ENCODE data around the gene DYNC1H1. TPM values are rescaled to one million over a fixed set of nuclear protein-coding genes. Genes with fewer than 3 reads are reported as not detected.

Gene DYNC1H1
- total RNA-seq, 1 experiment from 2014 or later = 438 TPM

DNA sequence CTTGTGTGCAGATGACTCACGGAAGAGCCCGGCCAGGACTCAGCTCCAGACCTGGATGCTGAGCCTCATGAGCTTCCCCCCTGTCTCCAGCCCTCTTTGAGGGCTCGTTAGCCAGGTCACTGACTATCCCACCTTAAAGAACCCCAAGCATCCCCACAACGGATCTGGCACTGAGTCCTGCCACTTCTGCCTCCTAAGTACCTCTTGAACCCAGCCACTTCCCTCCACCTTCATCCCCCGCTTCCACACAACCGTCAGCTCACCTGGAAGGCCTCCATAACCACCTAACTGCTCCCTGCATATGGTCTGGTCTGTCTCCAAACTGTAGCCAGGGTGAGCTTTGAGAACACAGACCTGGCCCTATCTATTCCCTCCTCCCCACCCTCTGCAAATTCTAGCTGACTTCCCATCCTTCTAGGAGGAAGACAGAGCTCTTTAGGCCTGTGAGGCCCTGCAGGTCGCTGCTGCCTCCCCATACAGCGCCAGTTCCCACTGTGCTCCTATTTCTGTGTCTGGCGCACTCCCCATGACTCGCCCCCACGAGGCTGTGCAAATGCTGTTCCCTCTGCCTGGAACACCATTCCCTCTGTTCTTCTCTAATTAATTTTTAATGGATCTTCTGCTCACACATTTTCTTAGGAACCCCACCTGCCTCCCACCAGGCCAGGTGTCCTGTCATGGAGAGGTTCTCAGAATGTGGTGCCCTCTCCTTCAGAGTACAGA, 125.4 kb downstream of the DYNC1H1 start:
- no peak for DNase-seq (ENCODE audit: low spot score)
- ChIA-PET CTCF (interaction anchor here (0.8 to 3.2 kb wide), 5 partner anchors 27 to 224 kb away, joined by 3 to 17 read pairs (median 4); no protein-coding TSS in a partner anchor), POLR2A (interaction anchor here (0.6 kb wide), 1 partner anchor 8 kb away, joined by 8 read pairs; no protein-coding TSS in a partner anchor)
- H3K4me1 Mint-ChIP-seq = peaks cover 36% of the 10 kb centered on the region
- peaks cover 16% of the 10 kb centered on the region for H3K36me3 Mint-ChIP-seq
- no peaks in the 10 kb centered on the region for H3K9me3 Mint-ChIP-seq
- no peak for TF ChIP-seq PRRX2 (CRISPR knock-in tag; IDR thresholded peaks at IDR 0.05)
- H3K27ac Mint-ChIP-seq = peak overlapping the region; percentile 68; the same call in 1 of the 2 replicates
- no peak overlapping the region for H3K4me3 Mint-ChIP-seq
- no peaks in the 10 kb centered on the region for H3K27me3 Mint-ChIP-seq (ENCODE audit: low read depth)
- no peak for ATAC-seq

GRCh38 chr14:102090713-102091112, 126.3 kb downstream of the DYNC1H1 start:
- Mint-ChIP-seq H3K36me3 (peaks cover 6% of the 10 kb centered on the region), H3K4me1 (peaks cover 31% of the 10 kb centered on the region), H3K27ac (no peak overlapping the region), H3K9me3 (no peaks in the 10 kb centered on the region), H3K27me3 (ENCODE audit: low read depth) (no peaks in the 10 kb centered on the region; the same call in 1 of the 2 replicates), H3K4me3 (no peak overlapping the region)
- ChIA-PET CTCF (interaction anchor here (0.7 to 2.3 kb wide), 3 partner anchors 44 to 323 kb away, joined by 3 to 10 read pairs (median 4); no protein-coding TSS in a partner anchor), POLR2A (interaction anchor here (0.7 to 1.5 kb wide), 2 partner anchors 44 to 226 kb away, joined by 3 to 13 read pairs; no protein-coding TSS in a partner anchor)
- DNase-seq (ENCODE audit: low spot score) (no peak), ATAC-seq (no peak)
- TF ChIP-seq ZNF512 (CRISPR knock-in tag; IDR thresholded peaks at IDR 0.05; ENCODE audit: borderline replicate concordance) (no peak), FOXK1 (CRISPR knock-in tag; IDR thresholded peaks at IDR 0.05) (no peak), PRDM15 (CRISPR knock-in tag; IDR thresholded peaks at IDR 0.05) (peak; percentile 74), NR1H2 (CRISPR knock-in tag; IDR thresholded peaks at IDR 0.05) (no peak), JAZF1 (CRISPR knock-in tag; IDR thresholded peaks at IDR 0.05) (no peak), FOXP4 (CRISPR knock-in tag; IDR thresholded peaks at IDR 0.05) (no peak), PREB (CRISPR knock-in tag; IDR thresholded peaks at IDR 0.05; ENCODE audit: borderline replicate concordance) (no peak)
- TF ChIP-seq, protein P1, sequence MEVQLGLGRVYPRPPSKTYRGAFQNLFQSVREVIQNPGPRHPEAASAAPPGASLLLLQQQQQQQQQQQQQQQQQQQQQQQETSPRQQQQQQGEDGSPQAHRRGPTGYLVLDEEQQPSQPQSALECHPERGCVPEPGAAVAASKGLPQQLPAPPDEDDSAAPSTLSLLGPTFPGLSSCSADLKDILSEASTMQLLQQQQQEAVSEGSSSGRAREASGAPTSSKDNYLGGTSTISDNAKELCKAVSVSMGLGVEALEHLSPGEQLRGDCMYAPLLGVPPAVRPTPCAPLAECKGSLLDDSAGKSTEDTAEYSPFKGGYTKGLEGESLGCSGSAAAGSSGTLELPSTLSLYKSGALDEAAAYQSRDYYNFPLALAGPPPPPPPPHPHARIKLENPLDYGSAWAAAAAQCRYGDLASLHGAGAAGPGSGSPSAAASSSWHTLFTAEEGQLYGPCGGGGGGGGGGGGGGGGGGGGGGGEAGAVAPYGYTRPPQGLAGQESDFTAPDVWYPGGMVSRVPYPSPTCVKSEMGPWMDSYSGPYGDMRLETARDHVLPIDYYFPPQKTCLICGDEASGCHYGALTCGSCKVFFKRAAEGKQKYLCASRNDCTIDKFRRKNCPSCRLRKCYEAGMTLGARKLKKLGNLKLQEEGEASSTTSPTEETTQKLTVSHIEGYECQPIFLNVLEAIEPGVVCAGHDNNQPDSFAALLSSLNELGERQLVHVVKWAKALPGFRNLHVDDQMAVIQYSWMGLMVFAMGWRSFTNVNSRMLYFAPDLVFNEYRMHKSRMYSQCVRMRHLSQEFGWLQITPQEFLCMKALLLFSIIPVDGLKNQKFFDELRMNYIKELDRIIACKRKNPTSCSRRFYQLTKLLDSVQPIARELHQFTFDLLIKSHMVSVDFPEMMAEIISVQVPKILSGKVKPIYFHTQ (CRISPR knock-in tag; IDR thresholded peaks at IDR 0.05) = no peak
